Activated CD4-positive, alpha-beta T cell treated with anti-CD3 and anti-CD28 coated beads, Interleukin-2, amount 10 ng/mL, durations not matched to agents 24 days and 14 days (primary cell): Measurements from ENCODE around the gene TTBK1. TPM values are rescaled to one million over a fixed set of nuclear protein-coding genes. Genes with fewer than 3 reads are reported as not detected.

ENCODE experiments used
- DNase-seq: peaks from one replicate; pipeline ENCODE4 v3.0.0; 2022
- H3K27ac Mint-ChIP-seq: one replicate; pipeline ENCODE4 v1.8.0; 2022; ENCODE audit warnings: mild to moderate bottlenecking, mixed read lengths
- H3K27me3 Mint-ChIP-seq: one replicate; pipeline ENCODE4 v1.8.0; 2022; ENCODE audit warnings: mixed read lengths
- H3K36me3 Mint-ChIP-seq: one replicate; pipeline ENCODE4 v1.8.0; 2022; ENCODE audit warnings: low read depth, mild to moderate bottlenecking, mixed read lengths
- H3K4me1 Mint-ChIP-seq: one replicate; pipeline ENCODE4 v1.8.0; 2021; ENCODE audit warnings: mixed read lengths
- H3K4me3 Mint-ChIP-seq: one replicate; pipeline ENCODE4 v1.8.0; 2022; ENCODE audit warnings: mild to moderate bottlenecking, moderate library complexity, mixed read lengths
- H3K9me3 Mint-ChIP-seq: one replicate; pipeline ENCODE4 v1.8.0; 2021; ENCODE audit warnings: mixed read lengths
- intact Hi-C: fragments of 100-400 bp; cut with micrococcal nuclease; formaldehyde crosslinking; loops from one replicate; pipeline ENCODE4 v1.15.1; 2023
- total RNA-seq: library from RNA; stranded (reverse); gene quantifications from 2 replicates; pipeline ENCODE4 v1.2.3, GENCODE V29; 2022

Gene TTBK1
- total RNA-seq, 1 donor from 2014 or later = 0.72 TPM

DNA sequence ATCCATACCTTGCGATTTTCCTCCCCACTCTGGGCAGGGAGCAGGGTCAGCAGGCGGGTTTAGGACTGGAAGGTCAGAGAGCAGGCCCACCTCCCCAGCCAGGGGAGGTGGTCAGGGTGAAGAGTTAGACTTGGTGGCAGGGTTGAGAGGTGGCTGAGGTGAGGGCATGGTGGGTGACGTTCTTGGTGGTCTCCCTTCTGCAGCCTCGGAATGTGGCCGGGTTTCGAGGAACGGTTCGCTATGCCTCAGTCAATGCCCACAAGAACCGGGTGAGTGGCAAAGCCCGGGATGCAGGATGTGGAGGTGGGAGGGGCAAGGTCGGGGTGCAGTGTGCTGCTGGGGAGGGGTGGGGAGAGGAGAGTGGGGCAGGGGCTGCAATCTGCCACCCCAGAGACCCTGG lies 11.6 kb downstream of the TTBK1 start:
- no peak for DNase-seq
- H3K9me3 Mint-ChIP-seq = no peaks in the 10 kb centered on the region
- intact Hi-C loops = no loop called here
- H3K27me3 Mint-ChIP-seq = peaks cover 20% of the 10 kb centered on the region
- H3K36me3 Mint-ChIP-seq = no peaks in the 10 kb centered on the region
- no peak overlapping the region for H3K4me3 Mint-ChIP-seq
- H3K4me1 Mint-ChIP-seq = peaks cover 44% of the 10 kb centered on the region
- peak overlapping the region; percentile 75 for H3K27ac Mint-ChIP-seq

GRCh38 chr6:43255408-43256054 lies 12.2 kb downstream of the TTBK1 start:
- Mint-ChIP-seq H3K4me3 (no peak overlapping the region), H3K4me1 (peaks cover 45% of the 10 kb centered on the region), H3K27me3 (peaks cover 20% of the 10 kb centered on the region), H3K27ac (no peak overlapping the region), H3K36me3 (no peaks in the 10 kb centered on the region), H3K9me3 (no peaks in the 10 kb centered on the region)
- no peak for DNase-seq
- intact Hi-C loops = no loop called here

DNA sequence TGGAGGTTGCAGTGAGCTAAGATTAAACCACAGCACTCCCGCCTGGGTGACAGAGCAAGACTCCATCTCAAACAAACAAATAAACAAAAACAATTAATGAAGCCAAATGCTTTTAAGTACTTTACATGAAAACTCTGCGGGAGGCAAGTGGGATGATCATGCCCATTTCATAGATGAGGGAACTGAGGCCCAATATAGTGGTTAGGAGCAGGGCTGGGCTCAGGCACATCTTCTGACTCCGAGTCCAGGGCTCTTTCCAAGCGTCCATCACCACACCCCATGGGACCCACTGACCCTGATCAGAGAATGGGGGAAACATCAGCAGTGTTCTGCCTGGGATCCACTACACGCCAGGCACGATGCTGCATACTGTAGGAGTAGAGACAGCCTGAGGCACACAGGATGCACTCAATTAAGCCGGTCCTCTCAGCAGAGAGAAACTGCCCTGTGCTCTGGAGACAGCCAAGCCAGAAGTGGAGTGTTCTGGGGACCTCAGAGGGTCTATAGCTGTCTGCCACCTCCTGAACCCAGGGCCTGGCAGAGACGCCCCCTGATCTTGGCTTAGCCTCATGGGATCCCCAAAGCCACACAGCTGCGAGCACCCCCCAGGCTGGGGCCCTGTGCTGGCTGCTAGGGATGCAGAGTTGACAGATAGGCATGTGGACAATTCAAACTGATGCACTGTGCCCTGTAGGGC lies 13.5 kb downstream of the TTBK1 start:
- Mint-ChIP-seq H3K4me1 (peaks cover 33% of the 10 kb centered on the region), H3K9me3 (no peaks in the 10 kb centered on the region), H3K36me3 (no peaks in the 10 kb centered on the region), H3K27ac (peak overlapping the region; percentile 74), H3K27me3 (peaks cover 7% of the 10 kb centered on the region), H3K4me3 (peak overlapping the region; percentile 63)
- no peak for DNase-seq
- intact Hi-C loops = no loop called here

- Mint-ChIP-seq H3K4me3 (peak overlapping the region; percentile 63), H3K4me1 (peaks cover 32% of the 10 kb centered on the region), H3K36me3 (no peaks in the 10 kb centered on the region), H3K27ac (peak overlapping the region; percentile 74), H3K9me3 (no peaks in the 10 kb centered on the region), H3K27me3 (peaks cover 4% of the 10 kb centered on the region)
- intact Hi-C loops = no loop called here
- peak; percentile 65 for DNase-seq
Observed at GRCh38 chr6:43257367-43258145, 14.3 kb downstream of the TTBK1 start.

DNA sequence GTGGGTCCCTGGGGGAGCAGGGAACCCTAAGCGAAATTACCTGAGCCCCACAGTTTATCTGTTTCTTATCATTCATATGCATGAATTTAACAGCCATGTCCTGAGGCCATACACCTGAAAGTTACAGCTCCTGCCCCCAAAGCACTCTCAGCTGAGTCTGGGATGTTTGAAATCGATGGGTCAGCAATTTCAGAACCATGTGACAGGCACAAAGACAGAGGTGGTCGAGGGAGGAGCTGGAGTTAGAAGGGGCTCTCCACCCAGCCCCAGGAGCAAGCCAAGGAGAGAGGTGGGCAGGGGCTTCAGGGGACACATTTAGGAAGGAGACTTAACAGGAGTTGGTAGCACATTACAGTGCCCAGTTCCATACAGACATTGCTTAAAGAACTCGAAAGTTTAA lies 14.9 kb downstream of the TTBK1 start:
- Mint-ChIP-seq H3K27me3 (no peaks in the 10 kb centered on the region), H3K4me3 (no peak overlapping the region), H3K4me1 (peaks cover 27% of the 10 kb centered on the region), H3K36me3 (no peaks in the 10 kb centered on the region), H3K9me3 (no peaks in the 10 kb centered on the region), H3K27ac (peak overlapping the region; percentile 74)
- DNase-seq = no peak
- intact Hi-C loops = no loop called here

DNA sequence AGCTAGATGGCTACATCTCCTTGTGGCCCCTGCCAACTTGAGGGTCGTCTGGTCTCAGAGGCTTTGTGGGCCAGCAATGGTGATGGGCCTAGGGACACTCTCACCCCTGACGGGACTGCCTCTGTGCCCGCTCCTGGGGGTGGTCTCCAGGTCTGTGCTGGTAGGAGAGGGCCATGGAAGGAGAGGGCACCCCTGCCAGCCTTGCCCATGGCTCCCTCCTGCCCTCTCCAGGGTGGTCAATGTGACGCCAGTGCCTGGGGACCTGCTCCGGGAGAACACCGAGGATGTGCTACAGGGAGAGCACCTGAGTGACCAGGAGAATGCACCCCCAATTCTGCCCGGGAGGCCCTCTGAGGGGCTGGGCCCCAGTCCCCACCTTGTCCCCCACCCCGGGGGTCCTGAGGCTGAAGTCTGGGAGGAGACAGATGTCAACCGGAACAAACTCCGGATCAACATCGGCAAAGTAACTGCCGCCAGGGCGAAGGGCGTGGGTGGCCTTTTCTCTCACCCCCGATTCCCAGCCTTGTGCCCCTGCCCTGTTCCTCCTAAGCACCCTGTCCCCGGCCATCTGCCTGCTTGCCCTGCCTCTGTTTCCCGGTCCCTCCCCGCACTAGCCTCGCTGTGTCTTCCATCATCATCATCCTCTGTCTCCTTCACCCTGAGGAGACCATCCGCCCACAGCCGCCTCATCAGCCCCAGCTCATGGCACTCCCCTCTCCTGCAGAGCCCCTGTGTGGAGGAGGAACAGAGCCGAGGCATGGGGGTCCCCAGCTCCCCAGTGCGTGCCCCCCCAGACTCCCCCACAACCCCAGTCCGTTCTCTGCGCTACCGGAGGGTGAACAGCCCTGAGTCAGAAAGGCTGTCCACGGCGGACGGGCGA lies 15.8 kb downstream of the TTBK1 start:
- Mint-ChIP-seq H3K27me3 (no peaks in the 10 kb centered on the region), H3K4me1 (peaks cover 23% of the 10 kb centered on the region), H3K27ac (peak overlapping the region; percentile 17), H3K9me3 (no peaks in the 10 kb centered on the region), H3K36me3 (no peaks in the 10 kb centered on the region), H3K4me3 (no peak overlapping the region)
- no peak for DNase-seq
- intact Hi-C loops = no loop called here

GRCh38 chr6:43260791-43261190 lies 17.5 kb downstream of the TTBK1 start:
- DNase-seq = no peak
- Mint-ChIP-seq H3K9me3 (no peaks in the 10 kb centered on the region), H3K27me3 (no peaks in the 10 kb centered on the region), H3K27ac (no peak overlapping the region), H3K36me3 (no peaks in the 10 kb centered on the region), H3K4me3 (no peak overlapping the region), H3K4me1 (peaks cover 18% of the 10 kb centered on the region)
- intact Hi-C loops = loop anchor here (5.0 kb wide), 2 partner anchors 33 to 92 kb away; partner anchors contain the start of gene DNPH1

DNA sequence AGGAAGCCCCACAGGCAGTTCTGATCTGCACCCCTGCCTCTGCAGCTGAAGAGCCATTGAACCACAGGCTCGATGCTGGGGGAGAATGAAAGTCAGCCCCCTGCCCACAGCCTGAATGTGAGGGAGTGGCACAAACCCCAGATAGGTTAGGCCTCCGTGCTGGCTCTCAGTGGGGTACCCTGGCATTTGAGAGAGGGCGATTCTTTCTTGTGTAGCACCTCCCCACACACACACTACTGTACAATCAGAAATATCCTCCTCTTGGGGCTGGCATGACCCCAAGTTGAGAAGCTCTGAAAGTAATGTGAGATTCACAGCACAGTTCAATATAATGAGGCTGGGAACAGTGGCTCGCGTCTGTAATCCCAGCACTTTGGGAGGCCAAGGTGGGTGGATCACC lies 17.9 kb downstream of the TTBK1 start:
- H3K9me3 Mint-ChIP-seq = no peaks in the 10 kb centered on the region
- H3K4me3 Mint-ChIP-seq = no peak overlapping the region
- no peaks in the 10 kb centered on the region for H3K36me3 Mint-ChIP-seq
- no peak for DNase-seq
- intact Hi-C loops = loop anchor here (5.0 kb wide), 2 partner anchors 34 to 91 kb away; partner anchors contain the start of gene DNPH1
- H3K27ac Mint-ChIP-seq = no peak overlapping the region
- H3K27me3 Mint-ChIP-seq = no peaks in the 10 kb centered on the region
- H3K4me1 Mint-ChIP-seq = peaks cover 16% of the 10 kb centered on the region

DNA sequence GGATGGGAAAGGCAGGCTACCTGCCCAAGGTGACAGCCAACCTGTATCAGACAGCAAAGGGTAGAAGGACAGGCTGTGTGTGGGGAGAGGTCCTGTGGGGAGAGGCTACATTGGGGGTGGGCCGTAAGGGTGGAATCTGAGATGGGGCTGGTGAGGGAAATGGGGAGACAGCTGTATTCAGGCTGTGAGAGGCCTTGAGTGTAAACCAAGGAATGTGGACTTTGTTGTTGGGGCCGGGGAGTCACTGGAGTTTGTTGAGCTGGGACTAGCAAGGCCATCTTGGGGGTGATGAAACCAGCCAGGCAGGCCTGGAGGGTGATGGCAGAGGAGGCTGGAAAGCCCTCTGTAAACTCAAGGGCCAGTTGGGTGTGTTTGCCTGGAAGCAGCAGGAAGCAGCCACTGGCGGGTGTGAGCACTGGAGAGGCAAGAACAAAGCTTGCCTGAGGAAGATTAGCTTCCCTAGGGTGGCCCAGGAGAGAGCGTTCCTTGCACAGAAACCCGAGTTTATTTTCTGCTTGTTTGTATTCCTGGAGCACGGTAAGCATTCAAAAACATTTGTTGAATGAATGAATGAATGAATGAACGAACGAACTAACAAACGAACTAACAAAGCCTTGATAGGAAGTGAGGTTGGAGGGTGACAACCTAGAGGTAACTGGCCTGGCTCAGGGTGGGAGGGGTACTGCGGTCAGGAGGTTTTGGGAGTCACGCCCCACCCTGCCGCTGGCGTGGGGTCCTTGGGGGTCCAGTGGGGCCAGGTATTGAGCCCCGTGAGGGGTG lies 18.9 kb downstream of the TTBK1 start:
- intact Hi-C loops = loop anchor here (2.0 to 5.0 kb wide), 4 partner anchors 35 to 245 kb away; partner anchors contain the start of gene DNPH1
- Mint-ChIP-seq H3K4me1 (peaks cover 9% of the 10 kb centered on the region), H3K9me3 (no peaks in the 10 kb centered on the region), H3K27ac (no peak overlapping the region), H3K4me3 (no peak overlapping the region), H3K36me3 (no peaks in the 10 kb centered on the region), H3K27me3 (no peaks in the 10 kb centered on the region)
- DNase-seq = no peak

DNA sequence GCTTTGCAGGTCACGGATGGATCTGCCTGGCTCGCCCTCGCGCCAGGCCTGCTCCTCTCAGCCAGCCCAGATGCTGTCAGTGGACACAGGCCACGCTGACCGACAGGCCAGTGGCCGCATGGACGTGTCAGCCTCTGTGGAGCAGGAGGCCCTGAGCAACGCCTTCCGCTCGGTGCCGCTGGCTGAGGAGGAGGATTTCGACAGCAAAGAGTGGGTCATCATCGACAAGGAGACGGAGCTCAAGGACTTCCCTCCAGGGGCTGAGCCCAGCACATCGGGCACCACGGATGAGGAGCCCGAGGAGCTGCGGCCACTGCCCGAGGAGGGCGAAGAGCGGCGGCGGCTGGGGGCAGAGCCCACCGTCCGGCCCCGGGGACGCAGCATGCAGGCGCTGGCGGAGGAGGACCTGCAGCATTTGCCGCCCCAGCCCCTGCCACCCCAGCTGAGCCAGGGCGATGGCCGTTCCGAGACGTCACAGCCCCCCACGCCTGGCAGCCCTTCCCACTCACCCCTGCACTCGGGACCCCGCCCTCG lies 19.6 kb downstream of the TTBK1 start:
- intact Hi-C loops = loop anchor here (2.0 to 5.0 kb wide), 4 partner anchors 36 to 244 kb away; partner anchors contain the start of gene DNPH1
- no peak for DNase-seq
- H3K27ac Mint-ChIP-seq = no peak overlapping the region
- H3K36me3 Mint-ChIP-seq = no peaks in the 10 kb centered on the region
- H3K9me3 Mint-ChIP-seq = no peaks in the 10 kb centered on the region
- H3K4me3 Mint-ChIP-seq = no peak overlapping the region
- peaks cover 2% of the 10 kb centered on the region for H3K27me3 Mint-ChIP-seq
- peaks cover 3% of the 10 kb centered on the region for H3K4me1 Mint-ChIP-seq

DNA sequence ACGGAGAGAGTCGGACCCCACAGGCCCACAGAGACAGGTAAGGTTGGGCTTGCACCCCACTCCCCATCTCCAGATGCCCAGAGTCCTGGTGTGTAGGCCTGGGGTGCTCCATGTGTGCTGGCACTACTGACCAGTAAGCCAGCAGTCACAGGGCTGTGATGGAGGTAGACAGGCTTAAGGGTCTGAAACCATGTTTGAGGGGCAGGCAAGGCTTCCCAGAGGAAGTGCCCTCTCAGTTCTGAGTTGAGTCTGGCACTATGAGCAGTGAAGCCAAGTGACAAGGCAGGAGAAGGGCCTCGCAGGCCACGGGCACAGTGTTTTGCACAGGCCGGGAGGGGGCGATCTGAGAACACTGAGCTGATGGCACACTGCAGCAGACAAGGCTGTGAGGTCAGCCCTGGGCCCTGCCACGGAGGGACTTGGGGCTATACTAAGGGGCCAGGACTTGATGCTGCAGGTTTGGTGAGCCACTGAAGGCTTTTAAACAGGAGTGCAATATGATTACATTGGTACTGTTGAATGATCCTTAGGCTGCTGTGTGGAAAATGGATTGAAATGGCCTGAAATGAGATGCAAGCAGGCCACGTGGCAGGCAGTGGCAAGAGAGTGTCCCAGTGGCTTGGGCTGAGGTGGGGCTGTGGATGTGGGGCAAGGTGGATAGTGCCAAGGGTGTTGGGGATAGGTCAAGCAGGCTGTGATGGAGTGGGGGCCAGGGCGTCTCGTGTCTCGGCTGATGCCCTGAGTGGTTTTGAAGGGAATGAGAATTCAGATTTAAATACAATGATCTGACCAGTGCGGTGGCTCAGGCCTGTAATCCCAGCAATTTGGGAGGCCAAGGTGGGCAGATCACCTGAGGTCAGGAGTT lies 20.3 kb downstream of the TTBK1 start:
- no peaks in the 10 kb centered on the region for H3K9me3 Mint-ChIP-seq
- peaks cover 2% of the 10 kb centered on the region for H3K4me1 Mint-ChIP-seq
- H3K27ac Mint-ChIP-seq = no peak overlapping the region
- no peaks in the 10 kb centered on the region for H3K36me3 Mint-ChIP-seq
- peak; percentile 93 for DNase-seq
- intact Hi-C loops = loop anchor here (2.0 to 5.0 kb wide), 4 partner anchors 36 to 243 kb away; partner anchors contain the start of gene DNPH1
- H3K4me3 Mint-ChIP-seq = no peak overlapping the region
- H3K27me3 Mint-ChIP-seq = peaks cover 5% of the 10 kb centered on the region
